Panc1 (cell line): ENCODE results near the gene SEMA6A. TPM values are rescaled to one million over a fixed set of nuclear protein-coding genes. Genes with fewer than 3 reads are reported as not detected.
"Not testable (repeated sequence)": the region's sequence is repeated elsewhere in the genome, so short reads cannot be mapped to it uniquely, and the experiment has no call there.

Experiments
- ATAC-seq: fragments of 200-7000 bp; cut with Tn5 transposase; 2 replicates; pipeline ENCODE4 v1.9.1; 2020; ENCODE audit warnings: mild to moderate bottlenecking, moderate library complexity
- BruUV-seq: library from RNA; stranded (reverse); fragments of 400-500 nt; replicated peaks from 2 replicates; lab custom pipeline; 2021; lab: Mats Ljungman, UMichigan
- CTCF ChIA-PET: fragments of 300-600 bp; sonication (Branson Sonifier 250); formaldehyde crosslinking; loops from one replicate; lab custom pipeline; 2022; ENCODE audit warnings: antibody characterized with exemption; lab: Charles Lee
- POLR2A ChIA-PET: fragments of 300-600 bp; sonication (Branson Sonifier 250); formaldehyde crosslinking; loops from one replicate; lab custom pipeline; 2022; ENCODE audit warnings: antibody characterized with exemption; lab: Charles Lee
- DNase-seq: peaks from one replicate; pipeline ENCODE4 v3.0.0-alpha.2; 2010; ENCODE audit warnings: low read depth, low spot score
- H3K27ac ChIP-seq: 2 replicates; pipeline ENCODE4 v1.5.1; 2011; ENCODE audit warnings: mild to moderate bottlenecking, low read length, inconsistent platforms
- H3K27me3 ChIP-seq: fragments of 200-500 bp; sonication (Bioruptor generic); 2 replicates; pipeline ENCODE4 v1.6.0; 2014; ENCODE audit warnings: low read length, inconsistent platforms; ENCODE audit not compliant: control insufficient read depth, insufficient read depth
- H3K36me3 ChIP-seq: fragments of 200-500 bp; sonication (Bioruptor generic); 2 replicates; pipeline ENCODE4 v1.5.1; 2014; ENCODE audit warnings: inconsistent platforms, mild to moderate bottlenecking, low read length, moderate library complexity; ENCODE audit not compliant: control insufficient read depth, insufficient read depth
- H3K4me1 ChIP-seq: 2 replicates; pipeline ENCODE4 v1.5.1; 2011; ENCODE audit warnings: inconsistent platforms, mild to moderate bottlenecking, low read length, moderate library complexity; ENCODE audit not compliant: control insufficient read depth, insufficient read depth
- H3K4me3 ChIP-seq, 2 experiments: 2 replicates each; pipeline ENCODE4 v1.5.1; 2011 to 2012; ENCODE audit warnings: low read depth in 2 of 2, low read length in 2 of 2, mild to moderate bottlenecking in 2 of 2, inconsistent platforms in 1 of 2, moderate library complexity in 1 of 2
- H3K9me3 ChIP-seq: fragments of 200-500 bp; sonication (Bioruptor generic); 2 replicates; pipeline ENCODE4 v1.5.1; 2014; ENCODE audit warnings: low read depth, mild to moderate bottlenecking, inconsistent platforms, low read length, moderate library complexity; ENCODE audit not compliant: control insufficient read depth, insufficient read depth
- CTCF ChIP-seq: fragments of 450-650 bp; IDR thresholded peaks from 2 replicates; pipeline ENCODE4 v1.5.1; 2017; ENCODE audit warnings: mild to moderate bottlenecking
- POLR2AphosphoS5 ChIP-seq: IDR thresholded peaks from 2 replicates; pipeline ENCODE4 v1.6.1; 2012; ENCODE audit warnings: mild to moderate bottlenecking, low read depth, low read length, moderate library complexity
- REST ChIP-seq, 2 experiments: IDR thresholded peaks; 2 replicates each; pipeline ENCODE4 v1.6.1; 2011 to 2012; ENCODE audit warnings: low read depth in 2 of 2, control low read depth in 1 of 2, low read length in 1 of 2, mild to moderate bottlenecking in 1 of 2, moderate library complexity in 1 of 2; ENCODE audit not compliant: insufficient read depth in 1 of 2
- SIN3A ChIP-seq: IDR thresholded peaks from 2 replicates; pipeline ENCODE4 v1.6.1; 2012; ENCODE audit warnings: low read depth, mild to moderate bottlenecking, low read length, moderate library complexity, borderline replicate concordance; ENCODE audit not compliant: insufficient read depth
- TCF7L2 ChIP-seq: IDR thresholded peaks from 2 replicates; pipeline ENCODE4 v1.6.1; 2011; ENCODE audit warnings: mild to moderate bottlenecking, low read depth, low read length, inconsistent platforms
- in situ Hi-C: cut with HindIII; loops from 2 replicates; pipeline ENCODE4 v1.10.0; 2016; ENCODE audit warnings: low sequenced_read_pairs, low pct_unique_long_range_greater_than_20kb
- intact Hi-C: fragments of 100-400 bp; cut with micrococcal nuclease; formaldehyde crosslinking; loops from one replicate; pipeline ENCODE4 v1.10.0; 2022; ENCODE audit not compliant: unreplicated experiment
- total RNA-seq: library from RNA; stranded (reverse); gene quantifications from one replicate; pipeline ENCODE4 v1.2.1, GENCODE V29; 2021; ENCODE audit not compliant: unreplicated experiment

SEMA6A gene
- total RNA-seq, 1 experiment from 2014 or later: 0.54 TPM

GRCh38 chr5:116524051-116524904 is 50.3 kb downstream of the SEMA6A start:
- DNase-seq (no peak), ATAC-seq (no peak)
- Histone ChIP-seq H3K4me1 (no peaks in the 10 kb centered on the region), H3K27ac (no peak overlapping the region), H3K27me3 (peaks cover 16% of the 10 kb centered on the region), H3K4me3 (no peak overlapping the region), H3K36me3 (no peaks in the 10 kb centered on the region), H3K9me3 (no peaks in the 10 kb centered on the region)
- ChIA-PET POLR2A (no interaction called here), CTCF (no interaction called here)
- in situ Hi-C loops (no loop called here), intact Hi-C loops (no loop called here)
- TF ChIP-seq SIN3A: no peak
- no peak for TF ChIP-seq REST (IDR thresholded peaks at IDR 0.05; ENCODE audit: insufficient read depth in 1 of 2, low read depth in 2 of 2, low read length in 1 of 2)
- no peak for TF ChIP-seq TCF7L2
- no peak for TF ChIP-seq POLR2AphosphoS5
- TF ChIP-seq CTCF: no peak
- BruUV-seq: no TSS peak

- H3K4me1 ChIP-seq, ATAC-seq, H3K36me3 ChIP-seq, intact Hi-C loops, H3K9me3 ChIP-seq, H3K4me3 ChIP-seq, POLR2A ChIA-PET, in situ Hi-C loops, CTCF ChIA-PET, H3K27ac ChIP-seq, DNase-seq, BruUV-seq: not testable (repeated sequence)
- H3K27me3 ChIP-seq: peaks cover 16% of the 10 kb centered on the region
These were observed 51.4 kb downstream of the SEMA6A start for GRCh38 chr5:116523182-116523581.
